Stimulated activated naive CD8-positive, alpha-beta T cell treated with anti-CD3 and anti-CD28 coated beads, Interleukin-15, Interleukin-2, amounts not matched to agents 100 U/mL and 50 U/mL, for 24 hours (primary cell): ENCODE measurements around the gene SBK1.

Source experiments
- ATAC-seq: fragments of 150-1000 bp; cut with Tn5 transposase; one replicate; pipeline ENCODE4 v1.10.0; 2021
- DNase-seq: peaks from one replicate; pipeline ENCODE4 v3.0.0; 2021

The SBK1 gene

GRCh38 chr16:28282045-28282444 is 10.3 kb upstream of the SBK1 start:
- ATAC-seq (no peak), DNase-seq (no peak)

- DNase-seq (no peak), ATAC-seq (no peak)
Observed at GRCh38 chr16:28283173-28283572, 9.2 kb upstream of the SBK1 start.

- DNase-seq, result no peak
- ATAC-seq, result peak; percentile 20
Observed at GRCh38 chr16:28283798-28284577, 8.3 kb upstream of the SBK1 start.

GRCh38 chr16:28285649-28286048 is 6.7 kb upstream of the SBK1 start:
- ATAC-seq (no peak), DNase-seq (no peak)

GRCh38 chr16:28288114-28288513 is 4.2 kb upstream of the SBK1 start:
- no peak for DNase-seq

GRCh38 chr16:28289048-28289447 is 3.3 kb upstream of the SBK1 start:
- no peak for DNase-seq

More at GRCh38 chr16:28288114-28288513, 4.2 kb upstream of the SBK1 start:
- no peak for ATAC-seq

GRCh38 chr16:28289939-28290858 is 2.1 kb upstream of the SBK1 start:
- no peak for ATAC-seq
- DNase-seq, result no peak

More at GRCh38 chr16:28289048-28289447, 3.3 kb upstream of the SBK1 start:
- ATAC-seq, result no peak

GRCh38 chr16:28290859-28291254 is 1.5 kb upstream of the SBK1 start:
- ATAC-seq (no peak), DNase-seq (no peak)

- DNase-seq, result no peak
- ATAC-seq, result peak; percentile 2
Observed at GRCh38 chr16:28292731-28293600, 641 bp downstream of the SBK1 start.

- ATAC-seq (no peak), DNase-seq (no peak)
Observed at GRCh38 chr16:28293601-28293960, 1.3 kb downstream of the SBK1 start.

- no peak for DNase-seq
- ATAC-seq, result no peak
Observed at GRCh38 chr16:28294201-28294600, 1.9 kb downstream of the SBK1 start.

GRCh38 chr16:28295276-28295675 is 3.0 kb downstream of the SBK1 start:
- DNase-seq, result no peak
- no peak for ATAC-seq

- DNase-seq, result no peak
- no peak for ATAC-seq
Observed at GRCh38 chr16:28297308-28297707, 5.0 kb downstream of the SBK1 start.

GRCh38 chr16:28297784-28298510 is 5.6 kb downstream of the SBK1 start:
- no peak for DNase-seq
- ATAC-seq, result no peak

GRCh38 chr16:28298511-28298878 is 6.2 kb downstream of the SBK1 start:
- ATAC-seq (no peak), DNase-seq (no peak)

- DNase-seq (no peak), ATAC-seq (no peak)
Observed at GRCh38 chr16:28300327-28300726, 8.0 kb downstream of the SBK1 start.

- DNase-seq (no peak), ATAC-seq (no peak)
Observed at GRCh38 chr16:28301154-28301553, 8.8 kb downstream of the SBK1 start.

GRCh38 chr16:28301620-28302019 is 9.3 kb downstream of the SBK1 start:
- ATAC-seq, result no peak
- no peak for DNase-seq

GRCh38 chr16:28303132-28303531 is 10.8 kb downstream of the SBK1 start:
- ATAC-seq (no peak), DNase-seq (no peak)

- ATAC-seq (no peak), DNase-seq (peak; percentile 41)
Observed at GRCh38 chr16:28304214-28304613, 11.9 kb downstream of the SBK1 start.

- ATAC-seq (no peak), DNase-seq (no peak)
Observed at GRCh38 chr16:28307936-28308335, 15.6 kb downstream of the SBK1 start.
